Mesenchymal stem cell (in vitro differentiated cells and primary cell): Measurements from ENCODE around the gene FAM241A.
"Not testable (repeated sequence)": the region's sequence is repeated elsewhere in the genome, so short reads cannot be mapped to it uniquely, and the experiment has no call there.

Experiments
- DNase-seq: peaks from one replicate; pipeline ENCODE4 v3.0.0-alpha.2; 2013
- H2AFZ ChIP-seq: one replicate; pipeline ENCODE4 v1.6.1; 2013; ENCODE audit warnings: low read depth, mild to moderate bottlenecking, control low read depth, inconsistent platforms, low read length, moderate library complexity
- H2AK5ac ChIP-seq: 2 replicates; pipeline ENCODE4 v1.6.1; 2013; ENCODE audit warnings: low read length, moderate library complexity, mild to moderate bottlenecking, inconsistent platforms; ENCODE audit not compliant: severe bottlenecking
- H2BK120ac ChIP-seq: one replicate; pipeline ENCODE4 v1.6.1; 2013; ENCODE audit warnings: low read depth, mild to moderate bottlenecking, inconsistent platforms, low read length, moderate library complexity
- H2BK12ac ChIP-seq, 2 experiments: one replicate each; pipeline ENCODE4 v1.6.1; 2013; ENCODE audit warnings: inconsistent platforms in 2 of 2, low read length in 2 of 2, mild to moderate bottlenecking in 2 of 2, moderate library complexity in 2 of 2, control low read depth in 1 of 2
- H2BK15ac ChIP-seq: one replicate; pipeline ENCODE4 v1.6.1; 2013; ENCODE audit warnings: mild to moderate bottlenecking, low read depth, inconsistent platforms; ENCODE audit not compliant: poor library complexity, severe bottlenecking
- H2BK5ac ChIP-seq: 2 replicates; pipeline ENCODE4 v1.6.1; 2013; ENCODE audit warnings: low read depth, mild to moderate bottlenecking, low read length, control low read depth, inconsistent platforms; ENCODE audit not compliant: poor library complexity, severe bottlenecking
- H3K14ac ChIP-seq, 2 experiments: one replicate each; pipeline ENCODE4 v1.6.1; 2013; ENCODE audit warnings: inconsistent platforms in 2 of 2, low read length in 2 of 2, control low read depth in 1 of 2, mild to moderate bottlenecking in 1 of 2, moderate library complexity in 1 of 2
- H3K18ac ChIP-seq, 2 experiments: one replicate each; pipeline ENCODE4 v1.6.1; 2013; ENCODE audit warnings: inconsistent platforms in 2 of 2, low read length in 2 of 2, control low read depth in 1 of 2, low read depth in 1 of 2, mild to moderate bottlenecking in 1 of 2
- H3K23ac ChIP-seq, 2 experiments: one replicate each; pipeline ENCODE4 v1.6.1; 2013; ENCODE audit warnings: inconsistent platforms in 2 of 2, low read length in 2 of 2, mild to moderate bottlenecking in 2 of 2, moderate library complexity in 2 of 2, control low read depth in 1 of 2
- H3K27ac ChIP-seq: 2 replicates; pipeline ENCODE4 v1.5.1; 2013; ENCODE audit warnings: mild to moderate bottlenecking, moderate library complexity, low read length, control low read depth, inconsistent platforms; ENCODE audit not compliant: poor library complexity, severe bottlenecking
- H3K27me3 ChIP-seq, 2 experiments: 2 replicates each; pipeline versions ENCODE4 v1.6.1 to v1.7.0; 2013; ENCODE audit warnings: low read length in 2 of 2, mild to moderate bottlenecking in 2 of 2, moderate library complexity in 2 of 2, control low read depth in 1 of 2, inconsistent platforms in 1 of 2; ENCODE audit not compliant: control insufficient read depth in 1 of 2, insufficient read depth in 1 of 2
- H3K36me3 ChIP-seq, 2 experiments: 2 replicates each; pipeline versions ENCODE4 v1.6.1 to v1.7.0; 2013; ENCODE audit warnings: low read length in 2 of 2, control low read depth in 1 of 2, inconsistent platforms in 1 of 2, low read depth in 1 of 2, mild to moderate bottlenecking in 1 of 2; ENCODE audit not compliant: insufficient read depth in 2 of 2, control insufficient read depth in 1 of 2
- H3K4ac ChIP-seq, 2 experiments: one replicate each; pipeline ENCODE4 v1.6.1; 2013; ENCODE audit warnings: inconsistent platforms in 2 of 2, low read length in 2 of 2, mild to moderate bottlenecking in 2 of 2, moderate library complexity in 2 of 2, control low read depth in 1 of 2, low read depth in 1 of 2
- H3K4me1 ChIP-seq: 2 replicates; pipeline ENCODE4 v1.6.1; 2013; ENCODE audit warnings: low read depth, low read length, control low read depth; ENCODE audit not compliant: control insufficient read depth, insufficient read depth
- H3K4me2 ChIP-seq: 2 replicates; pipeline ENCODE4 v1.6.1; 2013; ENCODE audit warnings: low read length, mild to moderate bottlenecking, inconsistent platforms; ENCODE audit not compliant: poor library complexity, severe bottlenecking
- H3K4me3 ChIP-seq, 2 experiments: 2 replicates each; pipeline versions ENCODE4 v1.5.1 to v1.7.0; 2013; ENCODE audit warnings: low read length in 2 of 2, mild to moderate bottlenecking in 2 of 2, control low read depth in 1 of 2, low read depth in 1 of 2; ENCODE audit not compliant: insufficient read depth in 1 of 2
- H3K79me1 ChIP-seq: replicated peaks from 2 replicates; pipeline ENCODE4 v1.6.1; 2013; ENCODE audit warnings: mild to moderate bottlenecking, control low read depth, low read length, inconsistent platforms; ENCODE audit not compliant: poor library complexity, severe bottlenecking
- H3K9ac ChIP-seq: 2 replicates; pipeline ENCODE4 v1.7.0; 2013; ENCODE audit warnings: mild to moderate bottlenecking, low read length, moderate library complexity
- H3K9me3 ChIP-seq: 2 replicates; pipeline ENCODE4 v1.7.0; 2013; ENCODE audit warnings: mild to moderate bottlenecking, low read length; ENCODE audit not compliant: control insufficient read depth
- H4K8ac ChIP-seq: one replicate; pipeline ENCODE4 v1.6.1; 2013; ENCODE audit warnings: inconsistent platforms, mild to moderate bottlenecking, low read length, moderate library complexity
- H4K91ac ChIP-seq: one replicate; pipeline ENCODE4 v1.6.1; 2013; ENCODE audit warnings: mild to moderate bottlenecking, low read length, inconsistent platforms
- WGBS: methylation state at CpG from one replicate; pipeline ENCODE4 v1.1.7; 2013; ENCODE audit warnings: mixed read lengths; 5-methylcytosine and 5-hydroxymethylcytosine counted together

Gene FAM241A

GRCh38 chr4:112203593-112203992 lies 58.3 kb downstream of the FAM241A start:
- Histone ChIP-seq H3K4me2 (no peak overlapping the region), H3K4me3 (no peak overlapping the region)
- no CpG with 5 or more reads among the region's 1 CpG for WGBS

GRCh38 chr4:112206431-112206830 lies 61.2 kb downstream of the FAM241A start:
- H2AK5ac ChIP-seq = no peak overlapping the region
- H3K27me3 ChIP-seq = no peaks in the 10 kb centered on the region
- DNase-seq = no peak
- 100% methylated on average over 1 of the region's 2 CpGs for WGBS
- H2BK12ac ChIP-seq = no peak overlapping the region
- H2AFZ ChIP-seq = no peak overlapping the region
- no peak overlapping the region for H3K4ac ChIP-seq
- no peak overlapping the region for H2BK15ac ChIP-seq
- no peaks in the 10 kb centered on the region for H3K36me3 ChIP-seq
- H3K9me3 ChIP-seq = no peaks in the 10 kb centered on the region
- no peak overlapping the region for H2BK5ac ChIP-seq
- H3K79me1 ChIP-seq = no peaks in the 10 kb centered on the region
- H3K9ac ChIP-seq = no peak overlapping the region
- H2BK120ac ChIP-seq = no peak overlapping the region
- no peak overlapping the region for H3K18ac ChIP-seq
- H3K4me2 ChIP-seq = no peak overlapping the region
- no peaks in the 10 kb centered on the region for H3K4me1 ChIP-seq
- H3K14ac ChIP-seq = no peak overlapping the region
- H4K91ac ChIP-seq = no peak overlapping the region
- H3K27ac ChIP-seq = no peak overlapping the region
- no peak overlapping the region for H3K4me3 ChIP-seq
- H4K8ac ChIP-seq = no peak overlapping the region
- H3K23ac ChIP-seq = no peak overlapping the region

More at GRCh38 chr4:112203593-112203992, 58.3 kb downstream of the FAM241A start:
- H3K4ac ChIP-seq = no peak overlapping the region
- H2BK15ac ChIP-seq = no peak overlapping the region
- H2AK5ac ChIP-seq = no peak overlapping the region
- H3K14ac ChIP-seq = no peak overlapping the region
- no peaks in the 10 kb centered on the region for H3K9me3 ChIP-seq
- H3K79me1 ChIP-seq = no peaks in the 10 kb centered on the region
- H3K27me3 ChIP-seq = no peaks in the 10 kb centered on the region
- H2AFZ ChIP-seq = no peak overlapping the region
- H3K23ac ChIP-seq = no peak overlapping the region
- no peak overlapping the region for H3K18ac ChIP-seq
- H3K9ac ChIP-seq = no peak overlapping the region
- no peak overlapping the region for H4K8ac ChIP-seq
- no peaks in the 10 kb centered on the region for H3K36me3 ChIP-seq
- no peak overlapping the region for H3K27ac ChIP-seq
- no peak overlapping the region for H2BK5ac ChIP-seq
- H4K91ac ChIP-seq = no peak overlapping the region
- H2BK120ac ChIP-seq = no peak overlapping the region
- H2BK12ac ChIP-seq = no peak overlapping the region
- no peaks in the 10 kb centered on the region for H3K4me1 ChIP-seq
- DNase-seq = no peak

- H3K36me3 ChIP-seq, H3K18ac ChIP-seq, H3K4me2 ChIP-seq, H3K9ac ChIP-seq, H3K23ac ChIP-seq, H3K27me3 ChIP-seq, DNase-seq, H4K91ac ChIP-seq, H2AFZ ChIP-seq, H3K14ac ChIP-seq, H2BK12ac ChIP-seq, H2BK15ac ChIP-seq, H2BK120ac ChIP-seq, H3K4me3 ChIP-seq, H3K27ac ChIP-seq, H3K9me3 ChIP-seq, H2AK5ac ChIP-seq, H3K4me1 ChIP-seq, H4K8ac ChIP-seq, H3K4ac ChIP-seq, H3K79me1 ChIP-seq, H2BK5ac ChIP-seq: not testable (repeated sequence)
- WGBS = 88% methylated on average over 7 of the region's 7 CpGs
Observed at GRCh38 chr4:112208137-112209095, 63.2 kb downstream of the FAM241A start.

GRCh38 chr4:112210777-112211176 lies 65.5 kb downstream of the FAM241A start:
- H3K79me1 ChIP-seq = no peaks in the 10 kb centered on the region

More at GRCh38 chr4:112210777-112211176, 65.5 kb downstream of the FAM241A start:
- Histone ChIP-seq H2AFZ (no peak overlapping the region), H3K18ac (no peak overlapping the region), H2BK5ac (no peak overlapping the region), H3K23ac (no peak overlapping the region), H3K4me2 (no peak overlapping the region), H3K9ac (no peak overlapping the region), H4K91ac (no peak overlapping the region), H2BK12ac (no peak overlapping the region), H4K8ac (no peak overlapping the region), H3K14ac (no peak overlapping the region), H3K9me3 (no peaks in the 10 kb centered on the region), H3K36me3 (no peaks in the 10 kb centered on the region), H2AK5ac (no peak overlapping the region), H3K4me3 (no peak overlapping the region), H3K27me3 (no peaks in the 10 kb centered on the region), H3K4ac (no peak overlapping the region), H2BK15ac (no peak overlapping the region), H3K4me1 (no peaks in the 10 kb centered on the region), H2BK120ac (no peak overlapping the region), H3K27ac (no peak overlapping the region)
- DNase-seq = no peak
- 92% methylated on average over 1 of the region's 1 CpG for WGBS
